Glutamatergic neuron (in vitro differentiated cells): ENCODE results near the gene GUCY1A2. TPM values are rescaled to one million over a fixed set of nuclear protein-coding genes. Genes with fewer than 3 reads are reported as not detected.
A peak's percentile ranks its signal among the peaks of the same experiment; 100 is the strongest.
"Not testable (repeated sequence)": the region's sequence is repeated elsewhere in the genome, so short reads cannot be mapped to it uniquely, and the experiment has no call there.

Experiments
- DNase-seq: peaks from one replicate; pipeline ENCODE4 v3.0.0; 2022
- H3K27ac Mint-ChIP-seq: one replicate; pipeline ENCODE4 v1.8.0; 2020; ENCODE audit warnings: mild to moderate bottlenecking, mixed read lengths, inconsistent platforms; ENCODE audit not compliant: unreplicated experiment
- H3K27me3 Mint-ChIP-seq: one replicate; pipeline ENCODE4 v1.8.0; 2020; ENCODE audit warnings: mild to moderate bottlenecking, moderate library complexity, mixed read lengths, inconsistent platforms; ENCODE audit not compliant: unreplicated experiment
- H3K36me3 Mint-ChIP-seq: one replicate; pipeline ENCODE4 v1.8.0; 2020; ENCODE audit warnings: mild to moderate bottlenecking, mixed read lengths, inconsistent platforms; ENCODE audit not compliant: unreplicated experiment
- H3K4me1 Mint-ChIP-seq: one replicate; pipeline ENCODE4 v1.8.0; 2020; ENCODE audit warnings: mild to moderate bottlenecking, low read depth, mixed read lengths, inconsistent platforms; ENCODE audit not compliant: unreplicated experiment
- H3K4me3 Mint-ChIP-seq: one replicate; pipeline ENCODE4 v1.8.0; 2020; ENCODE audit warnings: mild to moderate bottlenecking, mixed read lengths, inconsistent platforms; ENCODE audit not compliant: unreplicated experiment
- H3K9me3 Mint-ChIP-seq: one replicate; pipeline ENCODE4 v1.8.0; 2020; ENCODE audit warnings: mild to moderate bottlenecking, moderate library complexity, mixed read lengths, inconsistent platforms; ENCODE audit not compliant: unreplicated experiment
- total RNA-seq: library from RNA; stranded (reverse); fragmentation: NEBNext Ultra II Directional; extraction: Animal tissue kit (Norgen Biotek cat#: 25700); gene quantifications from one replicate; pipeline ENCODE4 v1.2.1, GENCODE V29; 2021; ENCODE audit not compliant: unreplicated experiment
- TF ChIP-seq, protein P1 (sequence below): fragments of 200-600 bp; sonication (generic); IDR thresholded peaks from one replicate; pipeline ENCODE4 v1.5.0; 2021; ENCODE audit not compliant: partially characterized antibody, unreplicated experiment

Gene GUCY1A2
- total RNA-seq, 1 donor from 2014 or later: 20.3 TPM

DNA sequence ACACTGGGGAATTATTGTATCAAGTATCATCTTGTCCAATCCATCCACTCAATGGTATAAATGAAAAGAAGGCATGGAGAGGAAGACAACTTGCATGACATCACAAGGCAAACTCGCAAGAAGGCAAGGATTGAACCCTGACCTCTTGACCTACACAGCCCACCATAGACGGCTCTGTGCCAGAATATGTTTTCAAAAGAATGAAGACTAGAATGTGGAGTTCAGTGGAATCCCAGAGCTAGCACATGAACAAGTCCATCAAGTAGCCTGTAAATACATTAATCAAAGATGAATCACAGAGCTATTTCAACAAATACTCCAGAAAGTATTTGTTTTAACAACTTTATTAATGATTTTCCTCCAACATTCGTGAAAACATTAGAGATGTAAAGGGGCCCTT is 189.7 kb downstream of the GUCY1A2 start:
- H3K27me3 Mint-ChIP-seq: peaks cover 5% of the 10 kb centered on the region
- no peak overlapping the region for H3K4me3 Mint-ChIP-seq
- TF ChIP-seq, protein P1, sequence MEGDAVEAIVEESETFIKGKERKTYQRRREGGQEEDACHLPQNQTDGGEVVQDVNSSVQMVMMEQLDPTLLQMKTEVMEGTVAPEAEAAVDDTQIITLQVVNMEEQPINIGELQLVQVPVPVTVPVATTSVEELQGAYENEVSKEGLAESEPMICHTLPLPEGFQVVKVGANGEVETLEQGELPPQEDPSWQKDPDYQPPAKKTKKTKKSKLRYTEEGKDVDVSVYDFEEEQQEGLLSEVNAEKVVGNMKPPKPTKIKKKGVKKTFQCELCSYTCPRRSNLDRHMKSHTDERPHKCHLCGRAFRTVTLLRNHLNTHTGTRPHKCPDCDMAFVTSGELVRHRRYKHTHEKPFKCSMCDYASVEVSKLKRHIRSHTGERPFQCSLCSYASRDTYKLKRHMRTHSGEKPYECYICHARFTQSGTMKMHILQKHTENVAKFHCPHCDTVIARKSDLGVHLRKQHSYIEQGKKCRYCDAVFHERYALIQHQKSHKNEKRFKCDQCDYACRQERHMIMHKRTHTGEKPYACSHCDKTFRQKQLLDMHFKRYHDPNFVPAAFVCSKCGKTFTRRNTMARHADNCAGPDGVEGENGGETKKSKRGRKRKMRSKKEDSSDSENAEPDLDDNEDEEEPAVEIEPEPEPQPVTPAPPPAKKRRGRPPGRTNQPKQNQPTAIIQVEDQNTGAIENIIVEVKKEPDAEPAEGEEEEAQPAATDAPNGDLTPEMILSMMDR: no peak
- peaks cover 18% of the 10 kb centered on the region for H3K4me1 Mint-ChIP-seq
- H3K9me3 Mint-ChIP-seq: peaks cover 11% of the 10 kb centered on the region
- no peak overlapping the region for H3K27ac Mint-ChIP-seq
- peaks cover 8% of the 10 kb centered on the region for H3K36me3 Mint-ChIP-seq
- DNase-seq: no peak

DNA sequence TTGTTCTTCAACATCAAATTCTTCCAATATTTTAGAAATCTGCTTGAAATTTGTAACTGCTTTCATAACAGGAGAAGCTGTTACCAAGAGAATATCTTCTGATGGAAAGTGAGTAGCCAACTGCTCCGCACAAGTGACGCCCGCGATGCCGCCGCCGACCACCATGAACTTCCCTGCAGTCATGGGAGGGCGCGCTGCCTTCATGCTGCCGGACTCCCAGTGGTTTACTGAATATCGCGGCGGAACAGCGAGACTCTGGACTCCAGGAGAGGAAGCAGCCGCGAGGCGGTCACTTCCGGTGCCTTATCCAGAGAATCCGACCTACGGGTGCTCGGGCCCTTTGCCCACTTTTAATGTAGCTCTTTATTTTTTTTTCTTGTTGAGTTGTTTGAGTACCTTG is 190.6 kb downstream of the GUCY1A2 start:
- no peak overlapping the region for H3K4me3 Mint-ChIP-seq
- no peak overlapping the region for H3K27ac Mint-ChIP-seq
- TF ChIP-seq, protein P1: no peak
- peaks cover 11% of the 10 kb centered on the region for H3K9me3 Mint-ChIP-seq
- H3K36me3 Mint-ChIP-seq: peaks cover 8% of the 10 kb centered on the region
- peaks cover 20% of the 10 kb centered on the region for H3K4me1 Mint-ChIP-seq
- H3K27me3 Mint-ChIP-seq: peaks cover 5% of the 10 kb centered on the region
- DNase-seq: no peak

DNA sequence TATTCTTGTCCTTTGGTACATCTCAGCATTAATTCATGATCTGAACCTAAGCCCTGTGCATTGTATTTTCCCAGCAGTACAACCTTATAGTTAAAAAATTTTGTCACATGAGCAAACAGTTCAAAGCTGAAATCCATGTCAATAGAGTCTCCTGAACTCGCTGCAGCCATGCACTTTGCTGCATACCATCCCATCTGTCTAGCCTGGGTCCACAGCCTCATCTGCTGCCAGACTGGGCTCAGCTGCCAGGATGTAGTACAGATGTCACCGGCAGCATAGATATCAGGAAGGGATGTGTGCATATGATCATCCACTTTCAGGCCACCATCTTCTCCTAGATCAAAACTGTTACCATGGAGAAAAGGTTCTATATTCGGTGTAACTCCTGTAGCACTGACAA is 191.7 kb downstream of the GUCY1A2 start:
- H3K36me3 Mint-ChIP-seq, H3K27me3 Mint-ChIP-seq: not testable (repeated sequence)
- H3K4me3 Mint-ChIP-seq: peak overlapping the region; percentile 45
- peaks cover 11% of the 10 kb centered on the region for H3K9me3 Mint-ChIP-seq
- peak overlapping the region; percentile 94 for H3K27ac Mint-ChIP-seq
- H3K4me1 Mint-ChIP-seq: peaks cover 27% of the 10 kb centered on the region
- peak; percentile 65 for DNase-seq

DNA sequence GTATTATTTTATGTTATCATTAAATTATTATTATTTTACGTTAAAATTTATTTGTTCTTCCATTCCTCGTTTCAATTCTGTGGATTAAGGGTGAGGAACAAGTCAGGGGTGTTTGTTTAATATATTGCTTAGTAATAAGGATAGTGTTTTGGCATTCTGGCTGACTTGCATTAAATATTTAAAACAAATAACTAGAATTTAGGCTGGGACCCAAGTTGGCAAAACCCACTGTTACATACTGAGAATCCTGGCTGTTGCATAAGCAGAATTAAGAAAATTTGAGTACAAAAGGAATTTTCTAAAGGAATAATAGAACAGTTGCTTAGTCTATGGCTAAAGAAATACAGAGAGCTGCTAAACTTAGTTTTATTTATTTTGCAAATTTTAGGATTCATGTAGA is 196.4 kb downstream of the GUCY1A2 start:
- H3K4me3 Mint-ChIP-seq: no peak overlapping the region
- peaks cover 26% of the 10 kb centered on the region for H3K4me1 Mint-ChIP-seq
- H3K27ac Mint-ChIP-seq: no peak overlapping the region
- H3K36me3 Mint-ChIP-seq: no peaks in the 10 kb centered on the region
- TF ChIP-seq, protein P1: no peak
- peaks cover 5% of the 10 kb centered on the region for H3K9me3 Mint-ChIP-seq
- H3K27me3 Mint-ChIP-seq: peaks cover 5% of the 10 kb centered on the region
- DNase-seq: no peak

DNA sequence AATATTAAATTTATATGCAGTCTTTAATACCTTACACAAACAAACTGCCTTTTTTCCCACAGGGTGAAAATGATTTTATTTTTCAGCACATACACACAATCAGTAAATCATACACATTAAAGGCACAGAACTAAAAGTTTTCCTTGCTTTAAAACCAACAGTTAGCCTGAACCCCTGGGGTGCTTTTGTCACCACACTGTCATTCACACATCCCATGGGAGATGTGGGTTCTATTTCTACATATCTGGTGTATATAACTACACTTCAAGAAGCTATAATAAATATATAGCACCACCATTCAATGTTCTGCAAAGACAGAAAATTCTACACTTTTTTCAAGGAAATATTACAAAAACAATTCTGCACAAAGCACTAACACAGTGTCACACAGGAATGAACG is 197.0 kb downstream of the GUCY1A2 start:
- DNase-seq: no peak
- Mint-ChIP-seq H3K36me3 (no peaks in the 10 kb centered on the region), H3K4me3 (no peak overlapping the region), H3K27ac (no peak overlapping the region), H3K9me3 (no peaks in the 10 kb centered on the region), H3K27me3 (no peaks in the 10 kb centered on the region), H3K4me1 (peaks cover 22% of the 10 kb centered on the region)
- TF ChIP-seq, protein P1: no peak

DNA sequence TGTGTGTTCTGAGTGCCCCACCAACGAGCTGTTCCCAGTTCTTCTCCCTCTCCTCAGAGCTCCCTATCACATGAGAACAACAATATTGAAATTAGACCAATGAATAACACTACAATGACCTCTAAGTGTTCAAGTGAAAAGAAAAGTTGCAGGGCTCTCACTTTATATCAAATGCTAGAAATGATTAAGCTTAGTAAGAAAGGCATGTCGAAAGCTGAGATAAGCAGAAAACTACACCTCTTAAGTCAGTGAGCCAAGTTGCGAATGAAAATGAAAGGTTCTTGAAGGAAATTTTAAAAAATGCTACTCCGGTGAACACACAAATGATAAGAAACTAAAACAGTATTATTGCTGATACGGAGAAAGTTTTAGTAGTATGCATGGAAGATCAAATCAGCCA is 199.8 kb downstream of the GUCY1A2 start:
- no peak overlapping the region for H3K4me3 Mint-ChIP-seq
- no peak overlapping the region for H3K27ac Mint-ChIP-seq
- H3K27me3 Mint-ChIP-seq: no peaks in the 10 kb centered on the region
- no peaks in the 10 kb centered on the region for H3K36me3 Mint-ChIP-seq
- TF ChIP-seq, protein P1: no peak
- peaks cover 14% of the 10 kb centered on the region for H3K4me1 Mint-ChIP-seq
- DNase-seq: no peak
- H3K9me3 Mint-ChIP-seq: no peaks in the 10 kb centered on the region
